GM10266 (cell line): ENCODE results near the gene GUCA1C.
A peak's percentile ranks its signal among the peaks of the same experiment; 100 is the strongest.

Experiments
- DNase-seq: peaks from one replicate; pipeline ENCODE4 v3.0.0; 2012; ENCODE audit errors: extremely low spot score
- CTCF ChIP-seq: IDR thresholded peaks from 2 replicates; pipeline ENCODE4 v1.5.1; 2012; ENCODE audit warnings: mild to moderate bottlenecking, low read depth; ENCODE audit not compliant: control insufficient read depth, insufficient read depth; ENCODE audit errors: missing control alignments

Gene GUCA1C

GRCh38 chr3:108940568-108941263 lies 13.0 kb downstream of the GUCA1C start:
- DNase-seq: no peak
- TF ChIP-seq CTCF: no peak

- DNase-seq: no peak
- TF ChIP-seq CTCF: no peak
Observed at GRCh38 chr3:108940166-108940565, 13.5 kb downstream of the GUCA1C start.

- TF ChIP-seq CTCF: no peak
- no peak for DNase-seq
Observed at GRCh38 chr3:108936924-108937689, 16.6 kb downstream of the GUCA1C start.

- DNase-seq: no peak
- no peak for TF ChIP-seq CTCF
Observed at GRCh38 chr3:108931035-108931434, 22.6 kb downstream of the GUCA1C start.

- no peak for DNase-seq
Observed at GRCh38 chr3:108918866-108919265, 34.8 kb downstream of the GUCA1C start.

GRCh38 chr3:108914774-108915641 lies 38.7 kb downstream of the GUCA1C start:
- peak; percentile 55 for DNase-seq
- TF ChIP-seq CTCF: peak; percentile 89

More at GRCh38 chr3:108918866-108919265, 34.8 kb downstream of the GUCA1C start:
- no peak for TF ChIP-seq CTCF
